GM12892 (cell line): ENCODE results near the gene PRPF38A.

Experiments used
- POLR2A ChIP-seq: IDR thresholded peaks from 2 replicates; pipeline ENCODE4 v1.6.1; 2011; ENCODE audit warnings: low read depth, low read length, control low read depth
- POLR2AphosphoS5 ChIP-seq: IDR thresholded peaks from 2 replicates; pipeline ENCODE4 v1.6.1; 2011; ENCODE audit warnings: low read depth, low read length, control low read depth

- TF ChIP-seq POLR2A (no peak), POLR2AphosphoS5 (no peak)
Observed at GRCh38 chr1:52414942-52415341, 10.5 kb downstream of the PRPF38A start.
